Activated CD8-positive, alpha-beta memory T cell treated with anti-CD3 and anti-CD28 coated beads for 36 hours (primary cell): ENCODE data around the gene TRAF3IP3. TPM values are rescaled to one million over a fixed set of nuclear protein-coding genes. Genes with fewer than 3 reads are reported as not detected.

Source experiments
- CTCF ChIA-PET: fragments of 350-600 bp; sonication (Branson Sonifier 250); formaldehyde crosslinking; loops from one replicate; lab custom pipeline; 2021; ENCODE audit warnings: antibody characterized with exemption; lab: Charles Lee
- POLR2A ChIA-PET: fragments of 350-600 bp; sonication (Branson Sonifier 250); formaldehyde crosslinking; loops from one replicate; lab custom pipeline; 2021; ENCODE audit warnings: antibody characterized with exemption; lab: Charles Lee
- total RNA-seq, 2 experiments: library from RNA; stranded (reverse); gene quantifications; one replicate each; pipeline ENCODE4 v1.2.3, GENCODE V29; 2021

The TRAF3IP3 gene
- total RNA-seq, 2 experiments from 2014 or later, result 196 to 197 TPM

- ChIA-PET POLR2A (interaction anchor here (0.7 to 2.7 kb wide), 4 partner anchors 11 to 29 kb away, joined by 3 to 36 read pairs (median 9); partner anchors contain the start of gene C1orf74), CTCF (interaction anchor here (1.2 to 3.7 kb wide), 6 partner anchors 9 to 68 kb away, joined by 4 to 38 read pairs (median 4); no protein-coding TSS in a partner anchor)
Observed at GRCh38 chr1:209755256-209755655, 597 bp upstream of the TRAF3IP3 start.

- ChIA-PET CTCF (interaction anchor here (0.6 to 3.7 kb wide), 6 partner anchors 11 to 190 kb away, joined by 3 to 38 read pairs (median 4); no protein-coding TSS in a partner anchor), POLR2A (interaction anchor here (0.9 to 2.7 kb wide), 6 partner anchors 9 to 32 kb away, joined by 3 to 36 read pairs (median 6); partner anchors contain the start of gene C1orf74)
Observed at GRCh38 chr1:209756615-209757445, 977 bp downstream of the TRAF3IP3 start.

GRCh38 chr1:209758400-209758799 lies 2.5 kb downstream of the TRAF3IP3 start:
- ChIA-PET POLR2A (interaction anchor here (0.6 to 1.9 kb wide), 2 partner anchors 10 to 66 kb away, joined by 6 to 8 read pairs; no protein-coding TSS in a partner anchor), CTCF (interaction anchor here (0.7 to 3.7 kb wide), 3 partner anchors 9 to 16 kb away, joined by 3 to 38 read pairs (median 10); no protein-coding TSS in a partner anchor)

GRCh38 chr1:209759829-209760359 lies 4.0 kb downstream of the TRAF3IP3 start:
- POLR2A ChIA-PET, result interaction anchor here (1.9 kb wide), 1 partner anchor 8 kb away, joined by 8 read pairs; no protein-coding TSS in a partner anchor
- CTCF ChIA-PET, result interaction anchor here (0.9 to 2.1 kb wide), 2 partner anchors 9 to 64 kb away, joined by 3 to 10 read pairs; no protein-coding TSS in a partner anchor

- CTCF ChIA-PET, result interaction anchor here (0.9 kb wide), 1 partner anchor 62 kb away, joined by 3 read pairs; no protein-coding TSS in a partner anchor
Observed at GRCh38 chr1:209761011-209761635, 5.3 kb downstream of the TRAF3IP3 start.

GRCh38 chr1:209766051-209766450 lies 10.2 kb downstream of the TRAF3IP3 start:
- POLR2A ChIA-PET, result interaction anchor here (1.0 to 5.2 kb wide), 3 partner anchors 10 to 18 kb away, joined by 6 to 22 read pairs (median 10); partner anchors contain the start of genes C1orf74 and TRAF3IP3
- CTCF ChIA-PET, result interaction anchor here (1.3 to 5.0 kb wide), 4 partner anchors 10 to 57 kb away, joined by 3 to 38 read pairs (median 12); partner anchors contain the start of genes C1orf74 and TRAF3IP3

More at GRCh38 chr1:209761011-209761635, 5.3 kb downstream of the TRAF3IP3 start:
- POLR2A ChIA-PET, result no interaction called here

GRCh38 chr1:209767096-209767495 lies 11.2 kb downstream of the TRAF3IP3 start:
- POLR2A ChIA-PET, result interaction anchor here (1.2 to 5.2 kb wide), 4 partner anchors 10 to 38 kb away, joined by 3 to 36 read pairs (median 16); partner anchors contain the start of genes C1orf74 and TRAF3IP3
- CTCF ChIA-PET, result interaction anchor here (1.3 to 5.0 kb wide), 4 partner anchors 11 to 56 kb away, joined by 3 to 38 read pairs (median 12); partner anchors contain the start of genes C1orf74 and TRAF3IP3

GRCh38 chr1:209767706-209768105 lies 11.9 kb downstream of the TRAF3IP3 start:
- POLR2A ChIA-PET, result interaction anchor here (1.2 to 5.2 kb wide), 5 partner anchors 9 to 39 kb away, joined by 3 to 36 read pairs (median 20); partner anchors contain the start of genes C1orf74 and TRAF3IP3
- CTCF ChIA-PET, result interaction anchor here (1.0 to 5.0 kb wide), 5 partner anchors 8 to 55 kb away, joined by 3 to 38 read pairs (median 10); partner anchors contain the start of gene TRAF3IP3

GRCh38 chr1:209768354-209768774 lies 12.5 kb downstream of the TRAF3IP3 start:
- ChIA-PET CTCF (interaction anchor here (1.0 to 5.0 kb wide), 5 partner anchors 9 to 55 kb away, joined by 3 to 38 read pairs (median 10); partner anchors contain the start of gene TRAF3IP3), POLR2A (interaction anchor here (0.7 to 5.2 kb wide), 7 partner anchors 9 to 40 kb away, joined by 3 to 36 read pairs (median 9); partner anchors contain the start of genes C1orf74 and TRAF3IP3)

- POLR2A ChIA-PET, result interaction anchor here (0.7 to 5.2 kb wide), 6 partner anchors 9 to 26 kb away, joined by 3 to 36 read pairs (median 14); partner anchors contain the start of genes C1orf74 and TRAF3IP3
- CTCF ChIA-PET, result interaction anchor here (1.0 to 5.0 kb wide), 6 partner anchors 9 to 572 kb away, joined by 3 to 38 read pairs (median 8); partner anchors contain the start of gene TRAF3IP3
Observed at GRCh38 chr1:209769171-209769904, 13.5 kb downstream of the TRAF3IP3 start.

GRCh38 chr1:209769971-209770370 lies 14.1 kb downstream of the TRAF3IP3 start:
- POLR2A ChIA-PET, result interaction anchor here (0.7 to 5.2 kb wide), 5 partner anchors 8 to 27 kb away, joined by 3 to 36 read pairs (median 20); partner anchors contain the start of genes C1orf74 and TRAF3IP3

GRCh38 chr1:209770636-209771415 lies 15.0 kb downstream of the TRAF3IP3 start:
- CTCF ChIA-PET, result interaction anchor here (1.6 kb wide), 1 partner anchor 570 kb away, joined by 5 read pairs; no protein-coding TSS in a partner anchor
- POLR2A ChIA-PET, result interaction anchor here (5.2 kb wide), 1 partner anchor 13 kb away, joined by 22 read pairs; the partner anchor contains the start of gene C1orf74

More at GRCh38 chr1:209769971-209770370, 14.1 kb downstream of the TRAF3IP3 start:
- CTCF ChIA-PET, result interaction anchor here (1.0 to 5.0 kb wide), 6 partner anchors 8 to 571 kb away, joined by 3 to 38 read pairs (median 8); partner anchors contain the start of gene TRAF3IP3

GRCh38 chr1:209772126-209772525 lies 16.3 kb downstream of the TRAF3IP3 start:
- POLR2A ChIA-PET, result interaction anchor here (1.1 to 2.6 kb wide), 3 partner anchors 8 to 12 kb away, joined by 3 to 15 read pairs (median 3); partner anchors contain the start of gene C1orf74
- CTCF ChIA-PET, result interaction anchor here (1.3 kb wide), 1 partner anchor 12 kb away, joined by 3 read pairs; no protein-coding TSS in a partner anchor

- ChIA-PET CTCF (interaction anchor here (0.7 to 2.0 kb wide), 3 partner anchors 16 to 53 kb away, joined by 3 to 7 read pairs (median 3); partner anchors contain the start of gene UTP25), POLR2A (interaction anchor here (1.5 to 2.6 kb wide), 2 partner anchors 9 kb away, joined by 8 to 15 read pairs; partner anchors contain the start of gene C1orf74)
Observed at GRCh38 chr1:209774592-209774991, 18.7 kb downstream of the TRAF3IP3 start.

- ChIA-PET POLR2A (interaction anchor here (0.8 to 1.5 kb wide), 2 partner anchors 8 to 19 kb away, joined by 3 to 8 read pairs; partner anchors contain the start of gene C1orf74), CTCF (no interaction called here)
Observed at GRCh38 chr1:209775678-209776077, 19.8 kb downstream of the TRAF3IP3 start.
